SKM-1 (cell line): ENCODE measurements around the gene SLC44A5.
"Not testable (repeated sequence)": the region's sequence is repeated elsewhere in the genome, so short reads cannot be mapped to it uniquely, and the experiment has no call there.

Source experiments
- DNase-seq: peaks from one replicate; lab custom pipeline; 2025; ENCODE audit not compliant: unreplicated experiment; lab: John Stamatoyannopoulos, UW

SLC44A5 gene

DNA sequence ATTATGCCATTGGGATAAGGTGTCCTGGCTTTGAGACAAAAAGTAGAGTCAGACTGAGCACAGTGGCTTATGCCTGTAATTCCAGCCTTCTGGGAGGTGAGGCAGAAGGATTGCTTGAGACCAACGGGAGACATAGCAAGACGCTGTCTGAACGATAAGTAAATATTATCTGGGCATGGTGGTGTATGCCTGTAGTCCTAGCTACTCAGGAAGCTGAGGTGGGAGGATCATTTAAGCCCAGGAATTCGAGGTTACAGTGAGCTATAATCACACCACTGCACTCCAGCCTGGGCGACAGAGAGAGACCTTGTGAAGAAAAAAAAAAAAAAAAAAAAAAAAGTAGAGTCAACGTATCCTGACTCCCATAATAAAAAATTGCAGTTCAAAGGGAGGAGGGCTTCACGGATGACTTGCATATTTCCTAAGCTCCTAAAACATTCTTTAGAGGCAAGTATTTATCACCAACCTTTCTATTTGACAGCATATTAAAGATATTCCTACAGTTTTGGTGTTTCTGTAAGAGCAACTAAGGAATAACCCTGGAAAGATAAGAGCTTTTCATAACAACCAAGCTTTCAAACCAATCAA is 141.2 kb downstream of the SLC44A5 start:
- no peak for DNase-seq

DNA sequence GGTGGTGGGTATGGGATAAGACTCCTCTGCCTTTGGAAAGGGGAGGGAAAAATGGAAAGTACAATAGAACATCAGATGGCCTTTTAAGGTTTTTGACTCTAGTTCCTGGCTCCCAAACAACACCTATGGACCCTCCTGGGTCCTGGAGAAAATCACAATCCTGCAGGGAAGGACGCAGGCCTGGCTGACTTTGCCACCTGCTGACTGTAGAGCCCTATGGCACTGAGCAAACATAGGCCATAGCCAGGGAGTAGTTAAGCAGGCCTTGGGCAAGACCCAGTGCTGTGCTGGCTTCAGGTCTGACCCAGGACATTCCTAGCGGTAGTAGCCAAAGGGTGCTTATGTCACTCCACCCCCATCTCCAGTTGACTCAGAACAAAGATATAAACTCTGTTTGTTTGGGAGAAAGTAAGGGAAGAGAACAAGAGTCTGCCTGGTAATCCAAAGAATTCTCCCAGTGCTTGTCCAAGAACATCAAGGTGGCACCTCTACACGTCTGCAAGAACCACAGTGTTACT is 149.0 kb downstream of the SLC44A5 start:
- no peak for DNase-seq

- DNase-seq: no peak
Observed at GRCh38 chr1:75449998-75450397, 160.9 kb downstream of the SLC44A5 start.

- no peak for DNase-seq
Observed at GRCh38 chr1:75444220-75444619, 166.7 kb downstream of the SLC44A5 start.

DNA sequence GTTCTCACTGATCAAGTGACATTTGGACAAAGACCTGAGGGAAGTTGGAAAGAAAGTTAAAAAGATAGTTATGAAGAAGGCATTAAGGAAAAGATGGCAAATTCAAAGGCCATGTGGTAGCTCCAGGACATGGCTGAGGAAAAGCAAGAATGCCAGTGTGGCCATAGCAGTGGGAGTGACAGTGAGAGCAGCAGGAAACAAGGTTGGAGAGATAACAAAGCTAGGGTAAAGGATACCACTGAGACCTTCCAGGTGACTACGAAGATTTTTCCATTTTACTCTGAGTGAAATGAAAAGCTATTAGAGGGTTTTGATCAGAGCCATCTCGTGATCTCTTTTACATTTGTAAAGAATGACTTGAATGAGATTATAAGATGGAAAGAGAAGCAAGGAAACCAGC is 170.6 kb downstream of the SLC44A5 start:
- DNase-seq: no peak

DNA sequence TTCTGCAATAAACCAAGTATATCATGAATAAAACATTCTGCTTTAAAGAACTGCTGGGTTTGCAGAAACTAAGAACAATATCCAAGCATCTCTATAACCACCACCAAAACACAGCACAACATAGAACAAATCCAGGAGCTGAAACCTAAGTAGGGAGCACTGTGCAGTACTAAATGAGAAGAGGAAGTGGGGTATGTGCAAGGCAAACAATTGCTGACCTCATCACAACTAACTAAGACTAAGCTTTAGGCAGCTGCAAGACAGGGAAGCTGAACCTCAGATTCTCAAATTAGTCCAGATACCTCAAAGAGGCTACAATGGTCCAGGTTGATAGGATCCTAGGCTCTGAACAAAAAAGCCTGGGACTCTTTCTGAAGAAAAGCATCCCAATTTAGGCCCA is 172.6 kb downstream of the SLC44A5 start:
- DNase-seq: peak; percentile 6

- DNase-seq: no peak
Observed at GRCh38 chr1:75431843-75432242, 179.1 kb downstream of the SLC44A5 start.

- DNase-seq: no peak
Observed at GRCh38 chr1:75430526-75430925, 180.4 kb downstream of the SLC44A5 start.

- no peak for DNase-seq
Observed at GRCh38 chr1:75426688-75427087, 184.2 kb downstream of the SLC44A5 start.

DNA sequence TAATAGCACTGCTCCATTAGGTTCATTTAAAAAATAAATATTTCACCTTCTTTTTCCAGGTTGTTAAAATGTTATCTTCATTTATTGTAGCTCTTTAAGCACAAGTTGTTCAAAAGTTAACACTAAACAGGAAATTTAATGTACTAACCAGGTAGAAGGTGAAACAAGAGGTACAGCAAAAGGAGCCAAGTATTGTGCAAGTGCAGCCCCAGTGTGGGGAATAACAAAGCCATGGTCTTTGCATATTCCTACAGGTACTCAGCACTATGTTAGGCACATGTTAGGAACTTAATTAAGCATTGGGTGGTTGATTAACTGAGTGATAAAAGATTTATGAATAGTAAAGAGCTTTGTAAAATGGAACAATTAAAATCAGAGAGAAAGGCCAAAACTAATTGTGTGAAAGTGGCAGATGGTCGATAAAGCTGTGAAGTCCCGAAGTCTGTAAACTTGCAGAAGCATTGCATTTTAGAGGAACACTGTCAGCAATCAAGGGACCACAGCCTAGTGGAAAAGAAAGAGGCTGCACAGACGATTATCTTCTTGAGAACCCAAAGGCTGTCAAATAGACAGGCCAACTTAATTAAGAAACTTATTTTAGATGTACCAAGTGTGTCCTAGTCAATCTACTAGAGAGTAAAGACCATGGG is 185.8 kb downstream of the SLC44A5 start:
- no peak for DNase-seq

- DNase-seq: no peak
Observed at GRCh38 chr1:75423616-75424015, 187.3 kb downstream of the SLC44A5 start.

GRCh38 chr1:75423136-75423535 is 187.8 kb downstream of the SLC44A5 start:
- DNase-seq: no peak

DNA sequence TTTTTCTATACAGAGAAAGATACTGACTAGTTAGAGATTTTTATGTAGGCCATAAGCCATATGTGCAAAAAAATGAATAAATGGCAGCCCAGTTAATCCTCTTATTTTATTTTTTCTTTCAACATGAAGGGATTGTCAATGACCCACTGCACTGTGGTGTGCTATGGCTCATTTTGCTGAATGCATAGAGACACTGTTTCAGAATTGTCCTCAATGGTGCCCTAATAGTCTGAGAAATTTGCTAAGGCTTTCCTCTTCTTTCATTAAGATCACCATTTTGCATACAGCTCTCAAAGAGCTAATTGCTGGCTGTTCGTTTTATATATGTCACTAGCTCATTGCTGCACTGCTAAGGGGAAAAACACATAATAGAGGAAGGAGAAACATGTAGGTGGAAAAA is 189.5 kb downstream of the SLC44A5 start:
- DNase-seq: no peak

GRCh38 chr1:75415187-75415586 is 195.7 kb downstream of the SLC44A5 start:
- DNase-seq: no peak

GRCh38 chr1:75412616-75413015 is 198.3 kb downstream of the SLC44A5 start:
- DNase-seq: no peak

GRCh38 chr1:75404681-75405080 is 206.2 kb downstream of the SLC44A5 start:
- DNase-seq: not testable (repeated sequence)

- not testable (repeated sequence) for DNase-seq
Observed at GRCh38 chr1:75403147-75403646, 207.7 kb downstream of the SLC44A5 start.

GRCh38 chr1:75400716-75401115 is 210.2 kb downstream of the SLC44A5 start:
- no peak for DNase-seq

DNA sequence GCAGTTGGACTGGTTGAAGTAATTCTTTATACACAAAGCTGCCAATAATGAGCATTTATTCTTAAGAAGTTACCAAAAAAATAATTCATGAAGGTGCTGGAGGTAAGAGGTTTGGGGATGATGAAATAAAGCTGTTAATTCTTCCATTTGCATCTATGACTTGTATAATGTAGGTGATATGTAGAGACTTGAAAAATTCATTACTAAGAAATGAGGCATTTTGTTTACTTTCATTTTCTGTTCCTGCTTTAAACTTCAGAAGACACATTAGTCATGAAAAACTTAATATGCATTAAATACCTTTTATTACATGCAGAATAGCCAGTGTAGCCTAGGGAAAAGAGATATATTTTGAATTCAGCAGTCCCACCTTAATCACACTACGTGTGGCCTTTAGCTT is 214.2 kb downstream of the SLC44A5 start:
- DNase-seq: no peak

- no peak for DNase-seq
Observed at GRCh38 chr1:75396260-75396659, 214.7 kb downstream of the SLC44A5 start.

DNA sequence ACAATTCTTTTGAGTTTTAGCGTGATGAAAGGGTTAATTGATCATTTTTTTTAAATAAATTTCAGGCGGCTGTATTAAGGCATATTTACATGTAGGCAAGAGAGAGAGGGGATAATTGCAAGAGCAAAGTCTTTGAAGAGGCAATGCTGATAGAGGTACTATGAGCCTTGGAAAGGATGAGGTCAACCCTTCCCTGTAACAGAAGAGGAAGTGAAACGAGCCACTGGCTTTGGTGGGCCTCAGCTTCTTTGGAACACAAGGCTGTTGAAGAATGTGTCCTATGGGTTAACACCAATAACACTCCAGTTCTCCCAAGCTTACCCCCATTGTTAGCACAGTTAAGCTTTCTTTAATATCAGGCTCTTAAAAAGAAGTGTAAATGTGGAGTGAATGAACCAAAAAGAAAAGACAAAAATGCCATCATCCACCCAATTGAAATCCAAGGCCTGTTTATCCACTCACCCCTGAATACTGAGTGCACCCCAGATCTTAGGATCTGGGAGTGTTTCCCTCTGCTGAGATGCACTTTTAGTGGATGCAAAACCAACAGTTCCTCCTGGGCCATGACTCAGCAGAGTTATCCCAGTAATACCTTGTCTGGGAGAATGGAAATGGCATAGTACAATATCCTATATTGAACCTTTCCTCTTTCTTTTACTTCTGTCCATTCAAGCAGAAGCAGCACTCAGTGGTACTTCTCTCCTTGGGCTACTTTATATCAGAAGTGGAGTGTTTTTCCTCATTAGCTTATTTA is 216.4 kb downstream of the SLC44A5 start:
- no peak for DNase-seq

- no peak for DNase-seq
Observed at GRCh38 chr1:75392278-75392677, 218.6 kb downstream of the SLC44A5 start.
